GM12874 (cell line): ENCODE results near the gene CDKAL1.

ENCODE experiments used
- CTCF ChIP-seq: IDR thresholded peaks from 2 replicates; pipeline ENCODE4 v1.5.1; 2011; ENCODE audit warnings: low read depth, mild to moderate bottlenecking, control low read depth, low read length, moderate library complexity; ENCODE audit not compliant: insufficient read depth

CDKAL1 gene

GRCh38 chr6:20620043-20620442 lies 85.8 kb downstream of the CDKAL1 start:
- TF ChIP-seq CTCF = no peak

- TF ChIP-seq CTCF = no peak
These were observed 89.5 kb downstream of the CDKAL1 start for GRCh38 chr6:20623761-20624160.

- no peak for TF ChIP-seq CTCF
These were observed 91.9 kb downstream of the CDKAL1 start for GRCh38 chr6:20626165-20626564.

- no peak for TF ChIP-seq CTCF
These were observed 95.3 kb downstream of the CDKAL1 start for GRCh38 chr6:20629509-20629908.

- no peak for TF ChIP-seq CTCF
These were observed 95.9 kb downstream of the CDKAL1 start for GRCh38 chr6:20630136-20630535.

GRCh38 chr6:20630617-20631548 lies 96.6 kb downstream of the CDKAL1 start:
- TF ChIP-seq CTCF = no peak

GRCh38 chr6:20631549-20631924 lies 97.3 kb downstream of the CDKAL1 start:
- TF ChIP-seq CTCF = no peak
